DOHH2 (cell line): ENCODE measurements around the gene FGFR3.

Experiments used
- H3F3A ChIP-seq: fragments of 200-600 bp; sonication (generic), shearing (Covaris generic); 2 replicates; pipeline ENCODE4 v1.6.0; 2016; ENCODE audit warnings: antibody characterized with exemption, mild to moderate bottlenecking; ENCODE audit not compliant: control insufficient read depth, insufficient read depth
- H3K27ac ChIP-seq: fragments of 200-600 bp; sonication (generic); 2 replicates; pipeline ENCODE4 v1.5.1; 2014; ENCODE audit warnings: low read depth, mild to moderate bottlenecking, low read length, moderate library complexity
- H3K27me3 ChIP-seq: fragments of 200-600 bp; sonication (generic); 2 replicates; pipeline ENCODE4 v1.6.1; 2014; ENCODE audit warnings: mild to moderate bottlenecking, low read length, mixed read lengths; ENCODE audit not compliant: control insufficient read depth
- H3K36me3 ChIP-seq: fragments of 200-600 bp; sonication (generic); 2 replicates; pipeline ENCODE4 v1.6.1; 2014; ENCODE audit warnings: mild to moderate bottlenecking, low read length, moderate library complexity, mixed read lengths; ENCODE audit not compliant: control insufficient read depth
- H3K4me1 ChIP-seq: fragments of 200-600 bp; sonication (generic); 2 replicates; pipeline ENCODE4 v1.6.1; 2014; ENCODE audit warnings: mild to moderate bottlenecking, low read length, mixed read lengths; ENCODE audit not compliant: control insufficient read depth
- H3K4me2 ChIP-seq: fragments of 200-600 bp; sonication (generic); 2 replicates; pipeline ENCODE4 v1.6.0; 2014; ENCODE audit warnings: mild to moderate bottlenecking, low read length, moderate library complexity
- H3K4me3 ChIP-seq: fragments of 200-600 bp; sonication (generic); 2 replicates; pipeline ENCODE4 v1.5.1; 2014; ENCODE audit warnings: mild to moderate bottlenecking, low read length, mixed read lengths
- H3K79me2 ChIP-seq: fragments of 200-600 bp; sonication (generic); 2 replicates; pipeline ENCODE4 v1.6.1; 2014; ENCODE audit warnings: mild to moderate bottlenecking, low read length, mixed read lengths; ENCODE audit not compliant: control insufficient read depth
- H3K9me2 ChIP-seq: fragments of 200-600 bp; sonication (generic); replicated peaks from 2 replicates; pipeline ENCODE4 v1.6.1; 2014; ENCODE audit warnings: mild to moderate bottlenecking, low read length, mixed read lengths; ENCODE audit not compliant: control insufficient read depth
- H3K9me3 ChIP-seq: fragments of 200-600 bp; sonication (generic); 2 replicates; pipeline ENCODE4 v1.6.1; 2014; ENCODE audit warnings: antibody characterized with exemption, low read length, mixed read lengths; ENCODE audit not compliant: control insufficient read depth, insufficient read depth
- H4K20me1 ChIP-seq: fragments of 200-600 bp; sonication (generic); 2 replicates; pipeline ENCODE4 v1.6.0; 2014; ENCODE audit warnings: low read depth, mild to moderate bottlenecking, antibody characterized with exemption, low read length, moderate library complexity; ENCODE audit not compliant: control insufficient read depth, insufficient read depth
- EZH2phosphoT487 ChIP-seq: fragments of 200-600 bp; sonication (generic); IDR thresholded peaks from 2 replicates; pipeline ENCODE4 v1.6.1; 2017; ENCODE audit warnings: borderline replicate concordance, mild to moderate bottlenecking, antibody characterized with exemption, low read length, moderate library complexity, mixed read lengths
- TF ChIP-seq, protein P1 (sequence below): fragments of 200-600 bp; sonication (generic); IDR thresholded peaks from one replicate; pipeline ENCODE4 v1.5.1; 2014; ENCODE audit warnings: antibody characterized with exemption, mild to moderate bottlenecking, low read depth, low read length; ENCODE audit not compliant: poor library complexity, severe bottlenecking

The FGFR3 gene

GRCh38 chr4:1857931-1858330, 64.8 kb downstream of the FGFR3 start:
- Histone ChIP-seq H3K9me3 (no peaks in the 10 kb centered on the region), H3K4me1 (peaks cover 63% of the 10 kb centered on the region), H3K27me3 (no peaks in the 10 kb centered on the region), H3K9me2 (no peaks in the 10 kb centered on the region), H3K4me2 (no peak overlapping the region), H3K27ac (no peak overlapping the region), H3K79me2 (peaks cover 48% of the 10 kb centered on the region), H4K20me1 (peaks cover under 1% of the 10 kb centered on the region; the same call in 1 of the 2 replicates), H3K4me3 (no peak overlapping the region), H3F3A (peaks cover 18% of the 10 kb centered on the region), H3K36me3 (peaks cover 19% of the 10 kb centered on the region)
- TF ChIP-seq, protein P1, sequence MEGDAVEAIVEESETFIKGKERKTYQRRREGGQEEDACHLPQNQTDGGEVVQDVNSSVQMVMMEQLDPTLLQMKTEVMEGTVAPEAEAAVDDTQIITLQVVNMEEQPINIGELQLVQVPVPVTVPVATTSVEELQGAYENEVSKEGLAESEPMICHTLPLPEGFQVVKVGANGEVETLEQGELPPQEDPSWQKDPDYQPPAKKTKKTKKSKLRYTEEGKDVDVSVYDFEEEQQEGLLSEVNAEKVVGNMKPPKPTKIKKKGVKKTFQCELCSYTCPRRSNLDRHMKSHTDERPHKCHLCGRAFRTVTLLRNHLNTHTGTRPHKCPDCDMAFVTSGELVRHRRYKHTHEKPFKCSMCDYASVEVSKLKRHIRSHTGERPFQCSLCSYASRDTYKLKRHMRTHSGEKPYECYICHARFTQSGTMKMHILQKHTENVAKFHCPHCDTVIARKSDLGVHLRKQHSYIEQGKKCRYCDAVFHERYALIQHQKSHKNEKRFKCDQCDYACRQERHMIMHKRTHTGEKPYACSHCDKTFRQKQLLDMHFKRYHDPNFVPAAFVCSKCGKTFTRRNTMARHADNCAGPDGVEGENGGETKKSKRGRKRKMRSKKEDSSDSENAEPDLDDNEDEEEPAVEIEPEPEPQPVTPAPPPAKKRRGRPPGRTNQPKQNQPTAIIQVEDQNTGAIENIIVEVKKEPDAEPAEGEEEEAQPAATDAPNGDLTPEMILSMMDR = no peak
- no peak for TF ChIP-seq EZH2phosphoT487
